HS-5 (cell line): Measurements from ENCODE around the gene OR2AK2.
"Not testable (repeated sequence)": the region's sequence is repeated elsewhere in the genome, so short reads cannot be mapped to it uniquely, and the experiment has no call there.

Experiments
- DNase-seq: peaks from one replicate; pipeline ENCODE4 v3.0.0-alpha.2; 2012; ENCODE audit warnings: low read depth

OR2AK2 gene

GRCh38 chr1:247964933-247965332, at the start of gene OR2AK2:
Gene OR2AK2 (plus strand): TSS chr1:247965233. CDS start chr1:247965377, 144 bp downstream.
- no peak for DNase-seq

DNA sequence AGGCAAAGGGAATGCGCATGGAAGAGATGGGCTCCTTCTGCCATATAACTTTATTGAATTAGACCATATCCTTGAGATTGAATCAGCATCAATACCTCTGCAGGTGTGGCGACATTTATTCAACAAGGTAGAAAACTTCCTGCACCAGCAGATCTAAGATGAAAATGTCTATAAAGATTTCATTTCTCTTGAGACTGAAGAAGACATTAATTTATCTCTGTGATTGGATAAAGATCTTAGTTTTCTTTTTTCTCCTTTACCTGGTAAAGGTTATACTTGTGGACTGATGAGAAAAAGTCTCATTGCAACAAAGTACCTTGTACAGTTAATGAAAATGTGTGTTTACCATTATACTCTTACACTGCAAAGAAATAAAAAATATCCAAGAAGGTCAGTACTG, 45.1 kb upstream of the OR2AK2 start, which contains the start of gene OR2T8:
Gene OR2T8, plus strand, starts transcription at position 301 of the 400 bp plus-strand sequence. CDS start 766 bp downstream, outside the sequence.
- no peak for DNase-seq

DNA sequence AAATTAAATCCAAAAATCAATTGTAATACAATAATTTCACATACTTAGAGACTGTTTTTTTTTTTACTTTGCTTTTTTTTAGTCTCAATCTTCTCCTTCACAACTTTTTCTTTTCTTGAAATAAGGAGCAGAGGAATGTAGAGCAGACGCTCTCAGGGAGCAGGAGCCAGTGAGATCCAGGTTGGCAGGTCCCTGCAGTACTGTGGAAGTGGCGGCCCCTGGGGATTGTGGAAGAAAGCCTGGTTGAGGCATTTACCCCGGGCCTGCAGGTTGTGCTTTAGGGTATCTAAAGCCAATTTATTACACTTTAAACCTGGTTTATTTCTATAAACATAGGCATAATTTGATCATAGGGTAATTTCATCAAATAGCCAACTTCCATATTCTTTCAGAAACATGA, 41.1 kb upstream of the OR2AK2 start:
- DNase-seq, result no peak

DNA sequence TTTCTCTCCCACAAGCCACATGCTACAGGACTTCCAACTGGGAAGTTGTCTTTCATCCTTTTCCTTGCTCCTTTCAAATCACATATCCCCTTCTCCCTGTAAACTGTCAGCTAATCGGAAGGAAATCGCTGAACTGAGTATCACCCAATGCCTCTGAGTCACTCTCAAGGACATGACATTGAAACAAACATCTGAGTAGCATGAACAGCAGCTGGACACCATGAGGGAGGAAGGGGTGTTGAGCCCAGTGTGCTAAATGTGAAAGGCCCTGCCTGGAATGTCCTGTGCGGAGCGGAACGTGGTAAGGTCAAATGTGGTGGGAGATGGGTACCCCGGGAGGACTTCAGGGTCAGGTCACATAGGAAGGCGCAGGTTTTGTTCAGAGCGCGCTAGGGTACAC, 40.2 kb upstream of the OR2AK2 start, which contains the start of gene OR2AJ1:
Gene OR2AJ1, plus strand, starts transcription at position 22 of the 400 bp plus-strand sequence. CDS start 8,880 bp downstream, outside the sequence.
- no peak for DNase-seq

DNA sequence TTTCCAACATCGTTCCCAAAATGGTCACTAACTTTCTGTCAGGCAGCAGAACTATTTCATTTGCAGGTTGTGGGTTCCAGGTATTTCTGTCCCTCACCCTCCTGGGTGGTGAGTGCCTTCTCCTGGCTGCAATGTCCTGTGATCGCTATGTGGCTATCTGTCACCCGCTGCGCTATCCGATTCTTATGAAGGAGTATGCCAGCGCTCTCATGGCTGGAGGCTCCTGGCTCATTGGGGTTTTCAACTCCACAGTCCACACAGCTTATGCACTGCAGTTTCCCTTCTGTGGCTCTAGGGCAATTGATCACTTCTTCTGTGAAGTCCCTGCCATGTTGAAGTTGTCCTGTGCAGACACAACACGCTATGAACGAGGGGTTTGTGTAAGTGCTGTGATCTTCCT, 31.0 kb upstream of the OR2AK2 start:
- DNase-seq, result no peak

GRCh38 chr1:247935781-247936180, 29.3 kb upstream of the OR2AK2 start:
- no peak for DNase-seq

DNA sequence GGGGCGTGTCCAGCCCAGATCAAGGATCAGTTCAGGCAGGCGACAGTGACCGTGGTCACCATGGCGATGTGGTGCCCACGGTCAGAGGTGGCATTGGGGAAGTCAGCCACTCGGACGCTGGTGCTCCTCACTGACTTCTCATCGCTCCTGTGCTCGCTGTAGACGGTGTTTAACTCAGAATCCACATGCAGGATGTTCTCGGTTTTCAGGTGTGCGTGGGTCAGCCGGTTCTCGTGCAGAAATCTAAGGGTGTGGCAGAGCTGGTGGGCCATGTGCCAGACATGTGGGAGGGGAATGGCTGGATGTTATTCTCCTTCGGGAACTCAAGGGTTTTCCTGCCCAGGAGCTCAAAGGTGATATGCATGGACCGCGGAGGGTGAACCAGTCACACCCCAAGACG, 28.6 kb upstream of the OR2AK2 start:
- no peak for DNase-seq

DNA sequence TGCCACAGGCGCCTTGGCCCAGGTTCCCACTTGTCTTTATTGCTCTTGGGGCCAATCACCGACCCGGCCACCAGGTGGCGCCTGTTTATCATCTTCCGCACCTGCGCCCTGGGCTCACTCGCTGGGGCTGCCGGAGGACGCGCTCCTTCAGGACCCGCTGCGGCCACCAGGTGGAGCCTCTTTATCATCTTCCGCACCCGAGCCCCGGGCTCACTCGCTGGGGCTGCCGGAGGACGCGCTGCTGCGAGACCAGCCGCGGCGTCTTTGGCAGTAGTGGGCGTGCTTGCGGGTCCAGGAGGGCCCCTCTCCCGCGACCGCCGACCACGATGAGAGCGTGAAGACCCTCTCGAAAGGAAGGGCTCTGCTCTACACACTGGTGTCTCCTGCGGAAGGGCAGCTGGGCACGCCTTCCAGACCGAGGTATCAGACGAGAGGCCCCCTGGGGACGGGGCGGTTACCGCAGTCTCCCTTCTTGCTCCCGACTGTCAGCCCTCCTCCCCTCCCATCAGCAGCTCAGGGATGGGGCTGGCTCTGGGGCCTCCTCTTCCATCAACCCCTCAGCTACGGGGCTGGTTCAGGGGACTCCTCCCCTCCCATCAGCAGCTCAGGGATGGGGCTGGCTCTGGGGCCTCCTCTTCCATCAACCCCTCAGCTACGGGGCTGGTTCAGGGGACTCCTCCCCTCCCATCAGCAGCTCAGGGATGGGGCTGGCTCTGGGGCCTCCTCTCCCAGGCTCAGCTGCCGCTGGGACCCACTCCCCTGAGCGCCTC, 27.9 kb upstream of the OR2AK2 start:
- not testable (repeated sequence) for DNase-seq

DNA sequence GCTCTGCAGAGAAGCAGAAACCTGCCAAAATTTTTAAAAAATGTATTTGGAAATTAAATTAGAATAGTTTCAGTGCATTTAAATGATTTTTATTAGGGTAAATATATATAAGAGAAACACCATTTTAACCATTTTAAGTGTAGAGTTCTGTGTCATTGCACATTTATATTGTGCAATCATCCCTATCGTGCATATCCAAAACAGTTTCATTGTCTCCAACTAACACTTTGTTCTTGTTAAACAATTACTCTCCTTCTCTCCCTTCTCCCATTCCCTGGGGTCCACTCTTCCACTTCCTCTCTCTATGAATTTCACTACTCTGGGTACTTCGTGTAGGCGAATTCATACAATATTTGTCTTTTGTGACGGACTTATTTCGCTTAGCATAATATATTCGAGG, 22.4 kb upstream of the OR2AK2 start:
- no peak for DNase-seq

DNA sequence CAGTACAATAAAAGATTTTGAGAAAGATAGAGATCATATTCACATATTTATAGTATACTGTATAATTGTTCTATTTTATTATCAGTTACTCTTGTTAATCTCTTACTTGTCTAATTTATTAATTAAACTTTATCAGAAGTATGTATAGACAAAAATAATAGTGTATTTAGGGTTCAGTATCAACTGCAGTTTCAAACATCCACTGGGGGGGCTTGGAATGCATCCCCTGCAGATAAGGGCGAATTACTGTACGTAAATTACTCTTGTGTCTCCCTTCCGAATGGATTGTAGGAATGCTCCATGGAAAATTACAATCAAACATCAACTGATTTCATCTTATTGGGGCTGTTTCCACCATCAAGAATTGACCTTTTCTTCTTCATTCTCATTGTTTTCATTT, 16.5 kb upstream of the OR2AK2 start, which contains the start of gene OR2L8:
Gene OR2L8, plus strand, starts transcription at position 301 of the 400 bp plus-strand sequence. Its CDS starts 0 bp downstream, at position 301.
- no peak for DNase-seq

- no peak for DNase-seq
Measured at GRCh38 chr1:247953408-247953807, 11.6 kb upstream of the OR2AK2 start.

GRCh38 chr1:247961791-247962190, 3.2 kb upstream of the OR2AK2 start:
- no peak for DNase-seq

GRCh38 chr1:247962911-247963588, 2.0 kb upstream of the OR2AK2 start:
- no peak for DNase-seq

DNA sequence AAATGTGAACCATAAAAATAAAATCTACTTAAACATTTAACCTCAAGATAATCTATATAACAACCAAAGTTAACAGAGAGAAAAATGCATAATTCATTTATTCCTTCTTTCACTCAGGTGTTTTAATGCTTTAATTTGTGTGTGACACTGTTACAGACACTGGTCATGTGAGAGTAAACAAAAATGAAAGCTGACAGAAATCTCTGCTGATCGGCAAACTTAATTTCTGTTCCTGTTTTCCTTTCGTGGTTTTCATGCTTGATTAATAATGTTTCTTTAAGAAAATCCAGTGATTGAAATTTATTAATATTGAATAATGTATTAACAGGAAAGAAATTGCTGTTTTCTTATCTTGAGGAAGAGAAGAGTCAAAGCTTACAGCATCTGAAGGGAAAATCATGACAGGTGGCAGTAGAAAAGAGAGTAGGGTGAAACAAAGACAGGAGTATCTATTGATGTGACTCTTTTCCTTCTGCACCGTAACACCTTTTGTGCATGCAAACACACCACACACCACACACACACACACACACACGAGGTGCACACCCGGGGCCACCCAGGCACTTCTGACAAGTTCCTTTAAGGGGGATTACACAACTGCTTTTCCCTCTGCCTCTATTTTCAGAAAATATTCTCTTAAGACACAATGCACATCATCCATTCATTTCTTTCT, 1.6 kb downstream of the OR2AK2 start:
- DNase-seq, result no peak

- DNase-seq, result no peak
Measured at GRCh38 chr1:247992986-247993385, 28.0 kb downstream of the OR2AK2 start.

GRCh38 chr1:247998811-247999210, 33.8 kb downstream of the OR2AK2 start:
- DNase-seq, result no peak

DNA sequence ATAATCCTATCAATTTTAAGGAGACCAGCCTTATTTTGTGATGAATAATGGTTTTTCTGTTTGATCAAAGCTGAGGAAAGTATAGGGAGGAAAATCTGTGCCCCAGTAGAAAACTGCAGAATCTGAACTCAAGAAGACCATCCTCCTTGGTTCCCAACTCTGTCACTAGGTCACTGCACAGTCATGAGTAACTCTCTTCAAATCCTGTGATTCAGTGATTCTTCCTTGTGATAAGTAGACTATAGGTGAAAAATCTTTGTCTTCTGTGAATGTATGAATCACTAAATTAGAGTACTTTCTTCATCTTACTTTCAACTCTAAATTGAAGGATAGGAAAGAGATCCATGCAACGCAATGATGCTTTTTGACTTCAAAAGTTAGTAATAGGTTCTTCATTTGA, 35.1 kb downstream of the OR2AK2 start:
- no peak for DNase-seq

GRCh38 chr1:248007778-248008177, 42.7 kb downstream of the OR2AK2 start:
- DNase-seq, result no peak

DNA sequence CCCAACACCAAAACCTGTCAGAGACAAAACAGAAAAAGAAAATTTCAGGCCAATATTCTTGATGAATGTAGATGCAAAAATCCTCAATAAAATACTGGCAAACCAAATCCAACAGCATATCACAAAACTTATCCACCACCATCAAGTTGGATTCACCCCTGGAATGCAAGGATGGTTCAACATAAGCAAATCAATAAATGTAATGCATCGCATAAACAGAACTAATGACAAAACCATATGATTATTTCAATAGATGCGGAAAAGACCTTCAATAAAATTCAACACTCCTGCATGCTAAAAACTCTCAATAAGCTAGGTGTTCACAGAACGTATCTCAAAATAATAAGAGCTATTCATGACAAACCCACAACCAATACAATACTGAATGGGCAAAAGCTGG, 44.6 kb downstream of the OR2AK2 start:
- no peak for DNase-seq

GRCh38 chr1:248013229-248013710, 48.2 kb downstream of the OR2AK2 start, which contains the start of gene OR2L5:
Gene OR2L5 (plus strand): TSS chr1:248013660. CDS start chr1:248021948, 8,288 bp downstream.
- DNase-seq, result no peak

- no peak for DNase-seq
Measured at GRCh38 chr1:248015803-248016202, 50.8 kb downstream of the OR2AK2 start.
